Endodermal cell (in vitro differentiated cells): Measurements from ENCODE around the gene LRRC27. TPM values are rescaled to one million over a fixed set of nuclear protein-coding genes. Genes with fewer than 3 reads are reported as not detected.

Experiments used
- DNase-seq: peaks from one replicate; pipeline ENCODE4 v3.0.0-alpha.2; 2017
- H3K27ac ChIP-seq: 2 replicates; pipeline ENCODE4 v1.5.1; 2013; ENCODE audit warnings: mild to moderate bottlenecking, low read depth, low read length, moderate library complexity
- H3K27me3 ChIP-seq: 2 replicates; pipeline ENCODE4 v1.6.1; 2013; ENCODE audit warnings: mild to moderate bottlenecking, low read length, moderate library complexity; ENCODE audit not compliant: insufficient read depth, control insufficient read depth, poor library complexity, severe bottlenecking
- H3K36me3 ChIP-seq: 2 replicates; pipeline ENCODE4 v1.7.0; 2013; ENCODE audit warnings: mild to moderate bottlenecking, low read length, moderate library complexity; ENCODE audit not compliant: control insufficient read depth, insufficient read depth
- H3K4me1 ChIP-seq: one replicate; pipeline ENCODE4 v1.7.0; 2013; ENCODE audit warnings: low read length; ENCODE audit not compliant: control insufficient read depth, insufficient read depth
- H3K4me3 ChIP-seq: 2 replicates; pipeline ENCODE4 v1.5.1; 2013; ENCODE audit warnings: mild to moderate bottlenecking, low read length, moderate library complexity
- H3K9ac ChIP-seq: 2 replicates; pipeline ENCODE4 v1.6.1; 2013; ENCODE audit warnings: mild to moderate bottlenecking, low read length, moderate library complexity; ENCODE audit not compliant: poor library complexity, severe bottlenecking; ENCODE audit errors: extremely low read depth
- H3K9me3 ChIP-seq: 2 replicates; pipeline ENCODE4 v1.6.1; 2013; ENCODE audit warnings: mild to moderate bottlenecking, low read length, moderate library complexity; ENCODE audit not compliant: control insufficient read depth
- H3K27ac Mint-ChIP-seq: 2 replicates; pipeline ENCODE4 v1.8.0; 2020; ENCODE audit warnings: mixed read lengths
- H3K27me3 Mint-ChIP-seq: 2 replicates; pipeline ENCODE4 v1.8.0; 2021; ENCODE audit warnings: mild to moderate bottlenecking, mixed read lengths; ENCODE audit not compliant: insufficient read depth
- H3K36me3 Mint-ChIP-seq: 2 replicates; pipeline ENCODE4 v1.8.0; 2020; ENCODE audit warnings: low read depth, mixed read lengths
- H3K4me1 Mint-ChIP-seq: 2 replicates; pipeline ENCODE4 v1.8.0; 2020; ENCODE audit warnings: mixed read lengths
- H3K4me3 Mint-ChIP-seq: 2 replicates; pipeline ENCODE4 v1.8.0; 2020; ENCODE audit warnings: mild to moderate bottlenecking, moderate library complexity, mixed read lengths
- H3K9me3 Mint-ChIP-seq: 2 replicates; pipeline ENCODE4 v1.8.0; 2020; ENCODE audit warnings: mild to moderate bottlenecking, mixed read lengths
- WGBS, 2 experiments: methylation state at CpG; one replicate each; pipeline versions ENCODE4 v1.1.5 to v1.1.7; 2013; ENCODE audit warnings: missing lambda C conversion rate in 2 of 2, mixed read lengths in 1 of 2; ENCODE audit not compliant: insufficient coverage in 1 of 2, insufficient read length in 1 of 2; 5-methylcytosine and 5-hydroxymethylcytosine counted together
- total RNA-seq, 2 donors: library from RNA; stranded (reverse); fragmentation: NEBNext Ultra II Directional in 1 of 2; extraction: Animal tissue kit (Norgen Biotek cat#: 25700) in 1 of 2; gene quantifications; 2 replicates in 1 of 2; 3 replicates in 1 of 2; pipeline ENCODE4 v1.2.1, GENCODE V29; 2021
- TF ChIP-seq, protein P1 (sequence below): fragments of 200-600 bp; sonication (generic); conservative IDR thresholded peaks from 2 replicates; pipeline ENCODE4 v1.5.0; 2021; ENCODE audit warnings: antibody characterized with exemption, mild to moderate bottlenecking

LRRC27 gene
- total RNA-seq, 2 donors from 2014 or later: 10.3 to 14.6 TPM

DNA sequence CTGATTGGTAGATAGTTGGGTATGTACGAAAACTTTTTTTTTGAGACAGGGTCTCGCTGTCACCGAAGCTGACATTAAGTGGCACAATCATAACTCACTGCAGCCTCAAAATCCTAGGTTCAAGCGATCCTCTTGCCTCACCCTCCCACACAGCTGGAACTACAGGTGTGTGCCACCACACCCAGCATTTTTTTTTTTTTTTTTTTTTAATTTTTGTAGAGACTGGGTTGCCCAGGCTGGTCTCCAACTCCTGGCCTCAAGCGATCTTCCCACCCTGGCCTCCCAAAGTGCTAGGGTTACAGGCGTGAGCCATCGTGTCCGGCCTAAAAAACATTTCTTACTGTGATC is 1.5 kb upstream of the LRRC27 start:
- Mint-ChIP-seq H3K9me3 (peaks cover 3% of the 10 kb centered on the region), H3K4me1 (peaks cover 22% of the 10 kb centered on the region), H3K4me3 (peak overlapping the region; percentile 91), H3K36me3 (peaks cover 37% of the 10 kb centered on the region), H3K27me3 (no peaks in the 10 kb centered on the region), H3K27ac (no peak overlapping the region)
- TF ChIP-seq, protein P1, sequence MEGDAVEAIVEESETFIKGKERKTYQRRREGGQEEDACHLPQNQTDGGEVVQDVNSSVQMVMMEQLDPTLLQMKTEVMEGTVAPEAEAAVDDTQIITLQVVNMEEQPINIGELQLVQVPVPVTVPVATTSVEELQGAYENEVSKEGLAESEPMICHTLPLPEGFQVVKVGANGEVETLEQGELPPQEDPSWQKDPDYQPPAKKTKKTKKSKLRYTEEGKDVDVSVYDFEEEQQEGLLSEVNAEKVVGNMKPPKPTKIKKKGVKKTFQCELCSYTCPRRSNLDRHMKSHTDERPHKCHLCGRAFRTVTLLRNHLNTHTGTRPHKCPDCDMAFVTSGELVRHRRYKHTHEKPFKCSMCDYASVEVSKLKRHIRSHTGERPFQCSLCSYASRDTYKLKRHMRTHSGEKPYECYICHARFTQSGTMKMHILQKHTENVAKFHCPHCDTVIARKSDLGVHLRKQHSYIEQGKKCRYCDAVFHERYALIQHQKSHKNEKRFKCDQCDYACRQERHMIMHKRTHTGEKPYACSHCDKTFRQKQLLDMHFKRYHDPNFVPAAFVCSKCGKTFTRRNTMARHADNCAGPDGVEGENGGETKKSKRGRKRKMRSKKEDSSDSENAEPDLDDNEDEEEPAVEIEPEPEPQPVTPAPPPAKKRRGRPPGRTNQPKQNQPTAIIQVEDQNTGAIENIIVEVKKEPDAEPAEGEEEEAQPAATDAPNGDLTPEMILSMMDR: no peak
- no peaks in the 10 kb centered on the region for H3K27me3 ChIP-seq
- no peaks in the 10 kb centered on the region for H3K4me1 ChIP-seq
- WGBS, 2 experiments: 82 to 87% methylated on average over 4 to 8 of the region's 8 CpGs
- no peak overlapping the region for H3K27ac ChIP-seq
- H3K9me3 ChIP-seq: peaks cover 6% of the 10 kb centered on the region
- H3K9ac ChIP-seq: peak overlapping the region; percentile 13
- peaks cover 25% of the 10 kb centered on the region for H3K36me3 ChIP-seq
- DNase-seq: no peak
- peak overlapping the region; percentile 94 for H3K4me3 ChIP-seq

DNA sequence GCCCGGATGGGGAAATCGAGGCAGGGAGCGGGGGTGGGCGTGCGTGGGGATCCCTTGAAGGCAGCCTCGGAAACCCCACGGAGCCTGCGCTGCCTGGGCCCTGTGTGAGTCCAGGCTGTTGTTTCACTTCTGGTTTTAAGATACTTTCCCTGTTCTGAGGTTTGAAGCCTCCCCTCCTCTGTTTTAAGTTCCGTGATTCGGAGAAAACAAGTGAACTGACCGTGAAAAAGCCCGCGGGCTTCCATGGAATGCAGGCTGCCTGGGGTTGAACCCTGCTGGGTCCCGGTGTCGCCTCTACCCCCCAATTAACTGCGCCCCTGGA is 401 bp downstream of the LRRC27 start:
- Histone ChIP-seq H3K4me1 (no peaks in the 10 kb centered on the region), H3K4me3 (peak overlapping the region; percentile 86), H3K27me3 (no peaks in the 10 kb centered on the region), H3K9me3 (no peaks in the 10 kb centered on the region), H3K9ac (peak overlapping the region; percentile 56), H3K27ac (peak overlapping the region; percentile 76), H3K36me3 (peaks cover 8% of the 10 kb centered on the region)
- H3K27ac Mint-ChIP-seq: peak overlapping the region; percentile 78
- H3K9me3 Mint-ChIP-seq: peaks cover 3% of the 10 kb centered on the region
- WGBS, 2 experiments: 37 to 41% methylated on average over 10 to 16 of the region's 16 CpGs
- no peaks in the 10 kb centered on the region for H3K27me3 Mint-ChIP-seq
- DNase-seq: no peak
- TF ChIP-seq, protein P1: no peak
- H3K4me3 Mint-ChIP-seq: peak overlapping the region; percentile 91
- peaks cover 22% of the 10 kb centered on the region for H3K4me1 Mint-ChIP-seq
- peaks cover 22% of the 10 kb centered on the region for H3K36me3 Mint-ChIP-seq

DNA sequence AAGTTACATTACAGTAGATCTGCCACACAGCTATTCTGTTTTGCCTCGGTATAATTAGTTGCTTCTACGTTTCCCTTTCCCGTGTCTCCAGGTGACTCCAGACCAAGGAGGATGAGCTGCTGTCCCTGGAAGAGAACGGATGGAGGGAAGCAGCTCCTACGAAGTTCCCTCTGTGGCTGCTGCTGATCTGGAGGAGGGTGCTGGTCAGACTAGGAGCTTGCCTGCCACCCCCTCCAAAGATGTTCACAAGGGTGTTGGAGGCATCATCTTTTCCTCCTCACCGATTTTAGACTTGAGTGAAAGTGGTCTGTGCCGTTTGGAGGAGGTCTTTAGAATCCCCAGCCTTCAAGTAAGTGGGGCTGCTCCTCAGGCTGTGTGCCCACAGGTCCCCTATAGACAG is 1.4 kb downstream of the LRRC27 start:
- TF ChIP-seq, protein P1: no peak
- Mint-ChIP-seq H3K27me3 (no peaks in the 10 kb centered on the region), H3K9me3 (peaks cover 3% of the 10 kb centered on the region), H3K4me3 (peak overlapping the region; percentile 91), H3K4me1 (peaks cover 22% of the 10 kb centered on the region), H3K27ac (no peak overlapping the region), H3K36me3 (peaks cover 16% of the 10 kb centered on the region)
- no peak overlapping the region for H3K4me3 ChIP-seq
- no peak overlapping the region for H3K9ac ChIP-seq
- no peaks in the 10 kb centered on the region for H3K27me3 ChIP-seq
- no peaks in the 10 kb centered on the region for H3K4me1 ChIP-seq
- H3K27ac ChIP-seq: no peak overlapping the region
- H3K9me3 ChIP-seq: no peaks in the 10 kb centered on the region
- peaks cover 8% of the 10 kb centered on the region for H3K36me3 ChIP-seq
- no peak for DNase-seq
- 89 to 100% methylated on average over 4 to 7 of the region's 7 CpGs for WGBS, 2 experiments
